ENCODE measurements around the gene TMED9. TPM values are rescaled to one million over a fixed set of nuclear protein-coding genes. Genes with fewer than 3 reads are reported as not detected.

The TMED9 gene
- total RNA-seq, 1 experiment from 2014 or later: 156 TPM

- no peak overlapping the region for H2BK5ac ChIP-seq (ENCODE audit: insufficient read length, low read length)
- no peaks in the 10 kb centered on the region for H3K27me3 ChIP-seq (ENCODE audit: insufficient read depth, low read length)
- DNase-seq: no peak
- no peak overlapping the region for H3K14ac ChIP-seq (ENCODE audit: insufficient read depth, low read length)
- H3K79me1 ChIP-seq (ENCODE audit: insufficient read depth, low read depth, low read length, poor library complexity, severe bottlenecking): no peaks in the 10 kb centered on the region
- Mint-ChIP-seq H3K36me3 (ENCODE audit: insufficient read depth in 1 of 3, low read depth in 3 of 3) (peaks cover 2 to 25% (median 15%) of the 10 kb centered on the region in 3 experiments; a peak in 5 of 7 replicates), H3K4me3 (no peak overlapping the region), H3K9me3 (no peaks in the 10 kb centered on the region), H3K4me1 (peaks cover 13 to 22% of the 10 kb centered on the region in 2 experiments), H3K27me3 (ENCODE audit: low read depth) (no peaks in the 10 kb centered on the region), H3K27ac (no peak overlapping the region; a peak in 1 of 7 replicates)
- no peak overlapping the region for H3K23ac ChIP-seq (ENCODE audit: insufficient read length, low read depth, low read length)
- H3K56ac ChIP-seq (ENCODE audit: insufficient read length, low read depth, low read length): no peak overlapping the region
- H4K8ac ChIP-seq (replicated peaks; ENCODE audit: insufficient read length, low read depth, low read length): no peak overlapping the region
- no peak overlapping the region for H2BK120ac ChIP-seq (ENCODE audit: low read depth, low read length, poor library complexity, severe bottlenecking)
- H3K4ac ChIP-seq (ENCODE audit: low read depth, low read length): no peak overlapping the region
- H4K20me1 ChIP-seq (ENCODE audit: control insufficient read depth, insufficient read depth, insufficient read length): no peaks in the 10 kb centered on the region
- H2AK5ac ChIP-seq (ENCODE audit: insufficient read length, low read length): no peak overlapping the region
- H3K9me3 ChIP-seq (ENCODE audit: control insufficient read depth, low read depth, low read length): no peaks in the 10 kb centered on the region
- no peak overlapping the region for H2AFZ ChIP-seq (ENCODE audit: low read length)
- no peak overlapping the region for H3K18ac ChIP-seq (ENCODE audit: insufficient read length, low read depth, low read length)
- H4K91ac ChIP-seq (ENCODE audit: insufficient read length, low read depth, low read length): no peak overlapping the region
- no CpG with 5 or more reads among the region's 22 CpGs for whole genome bisulfite sequencing (ENCODE audit: extremely low coverage, insufficient read length, low lambda C conversion rate)
- H3K27ac ChIP-seq (ENCODE audit: insufficient read length, low read depth, low read length): no peak overlapping the region
- no peak overlapping the region for H2BK15ac ChIP-seq (ENCODE audit: low read depth, low read length)
- no peaks in the 10 kb centered on the region; the same call in 1 of the 2 replicates for H3K4me1 ChIP-seq (ENCODE audit: insufficient read depth, low read length)
- H4K5ac ChIP-seq (ENCODE audit: insufficient read length, low read depth, low read length): no peak overlapping the region
- no peak overlapping the region for H2BK20ac ChIP-seq (ENCODE audit: low read depth, low read length, poor library complexity, severe bottlenecking)
- no peak overlapping the region for H2BK12ac ChIP-seq (ENCODE audit: insufficient read length, low read depth, low read length)
- no peak for TF ChIP-seq CTCF (conservative IDR thresholded peaks at IDR 0.05)
- H3K23me2 ChIP-seq (ENCODE audit: insufficient read length, low read depth, low read length, poor library complexity, severe bottlenecking): no peaks in the 10 kb centered on the region
- H3K4me2 ChIP-seq (ENCODE audit: insufficient read depth, insufficient read length, low read length): no peak overlapping the region
- no peak overlapping the region for H3K9ac ChIP-seq (ENCODE audit: extremely low read depth, insufficient read length, low read length)
- H3K79me2 ChIP-seq (ENCODE audit: insufficient read depth, low read length): no peaks in the 10 kb centered on the region
- H3T11ph ChIP-seq (ENCODE audit: low read length): no peak overlapping the region
These were observed 14.4 kb downstream of the TMED9 start for GRCh38 chr5:177606071-177607051.
